Spleen (tissue), 7 donors: Measurements from ENCODE around the gene MSANTD1.

Experiments used
- CTCF ChIP-seq, 11 experiments: fragments of 200-600 bp in 7 of 11; fragments of 450-650 bp in 4 of 11; sonication (generic) in 4 of 11; IDR thresholded peaks in 8 of 11; conservative IDR thresholded peaks in 3 of 11; 1 replicate in 7 of 11; 2 replicates in 4 of 11; pipeline versions ENCODE4 v1.4.0 to v1.8.0; 2016 to 2021; ENCODE audit warnings: antibody characterized with exemption in 11 of 11, inconsistent platforms in 4 of 11, mild to moderate bottlenecking in 1 of 11
- POLR2AphosphoS5 ChIP-seq, 3 donors: sonication (generic); formaldehyde crosslinking; IDR thresholded peaks; one replicate each; pipeline ENCODE4 v1.5.1; 2017; ENCODE audit warnings: antibody characterized with exemption in 3 of 3
- donor health status: DM: no; HTN: no; CAD: no; lungs with moderate emphysema.
- donor health status: DM: no; HTN: no; CAD: no.
- donor health status: DM: no; HTN: no; CAD: no.

GRCh38 chr4:3203971-3204431 lies 45.0 kb upstream of the MSANTD1 start:
- no peak for TF ChIP-seq CTCF (IDR thresholded peaks at IDR 0.05 in 8 of 11, conservative IDR thresholded peaks at IDR 0.05 in 3 of 11)
- TF ChIP-seq POLR2AphosphoS5 (IDR thresholded peaks at IDR 0.05), result peak in 1 of 3 donors; percentile 47
